HG02981 (cell line): Measurements from ENCODE around the gene IRGC.

ENCODE experiments used
- ATAC-seq: cut with Tn5 transposase; IDR thresholded peaks from one replicate; pipeline ENCODE4 v1.9.1; 2021; ENCODE audit warnings: mild to moderate bottlenecking, moderate library complexity; ENCODE audit not compliant: unreplicated experiment

Gene IRGC

GRCh38 chr19:43690890-43691289 lies 25.0 kb upstream of the IRGC start:
- ATAC-seq = no peak

GRCh38 chr19:43691755-43692154 lies 24.1 kb upstream of the IRGC start:
- no peak for ATAC-seq

GRCh38 chr19:43692385-43692784 lies 23.5 kb upstream of the IRGC start:
- ATAC-seq = no peak

- ATAC-seq = no peak
Measured at GRCh38 chr19:43692877-43693276, 23.0 kb upstream of the IRGC start.

GRCh38 chr19:43694553-43694952 lies 21.3 kb upstream of the IRGC start:
- ATAC-seq = no peak

- ATAC-seq = no peak
Measured at GRCh38 chr19:43695985-43696704, 19.7 kb upstream of the IRGC start.

- ATAC-seq = no peak
Measured at GRCh38 chr19:43697295-43697694, 18.6 kb upstream of the IRGC start.

- no peak for ATAC-seq
Measured at GRCh38 chr19:43699506-43700394, 16.1 kb upstream of the IRGC start.

- ATAC-seq = no peak
Measured at GRCh38 chr19:43700395-43701000, 15.4 kb upstream of the IRGC start.

GRCh38 chr19:43704002-43704705 lies 11.7 kb upstream of the IRGC start:
- ATAC-seq = no peak

GRCh38 chr19:43705729-43706128 lies 10.1 kb upstream of the IRGC start:
- no peak for ATAC-seq

- no peak for ATAC-seq
Measured at GRCh38 chr19:43707158-43707712, 8.6 kb upstream of the IRGC start.

- no peak for ATAC-seq
Measured at GRCh38 chr19:43708716-43709115, 7.2 kb upstream of the IRGC start.

- ATAC-seq = no peak
Measured at GRCh38 chr19:43711751-43712355, 4.0 kb upstream of the IRGC start.

- ATAC-seq = no peak
Measured at GRCh38 chr19:43713208-43713607, 2.7 kb upstream of the IRGC start.

GRCh38 chr19:43718627-43719377 lies 2.9 kb downstream of the IRGC start:
- no peak for ATAC-seq

GRCh38 chr19:43719378-43719868 lies 3.5 kb downstream of the IRGC start:
- no peak for ATAC-seq

- no peak for ATAC-seq
Measured at GRCh38 chr19:43719918-43720317, 4.0 kb downstream of the IRGC start.

GRCh38 chr19:43720936-43721335 lies 5.1 kb downstream of the IRGC start:
- no peak for ATAC-seq
